HCT116 (cell line): Measurements from ENCODE around the gene TTC9B. TPM values are rescaled to one million over a fixed set of nuclear protein-coding genes. Genes with fewer than 3 reads are reported as not detected.
A peak's percentile ranks its signal among the peaks of the same experiment; 100 is the strongest.

Experiments
- ATAC-seq: fragments of 200-7000 bp; cut with Tn5 transposase; 2 replicates; pipeline ENCODE4 v1.9.1; 2020; ENCODE audit warnings: mild to moderate bottlenecking, moderate library complexity
- BruUV-seq: library from RNA; stranded (reverse); fragments of 400-500 nt; replicated peaks from 2 replicates; lab custom pipeline; 2021; lab: Mats Ljungman, UMichigan
- CTCF ChIA-PET: fragments of 300-600 bp; sonication (Branson Sonifier 250); formaldehyde crosslinking; loops from one replicate; lab custom pipeline; 2021; ENCODE audit warnings: antibody characterized with exemption; lab: Charles Lee
- POLR2A ChIA-PET: fragments of 300-600, 350-600 bp; sonication (Branson Sonifier 250); formaldehyde crosslinking; loops from one replicate; lab custom pipeline; 2021; ENCODE audit warnings: antibody characterized with exemption; lab: Charles Lee
- RAD21 ChIA-PET, 2 experiments: fragments of 300-600 bp; sonication (Branson Sonifier 250); formaldehyde crosslinking; loops; one replicate each; lab custom pipeline; 2023; ENCODE audit warnings: low total read pairs in 2 of 2; ENCODE audit not compliant: uncharacterized antibody in 2 of 2, unreplicated experiment in 2 of 2, low non-redundant PET in 1 of 2; lab: Charles Lee
- DNase-seq: peaks from one replicate; pipeline ENCODE4 v3.0.0-alpha.2; 2010; ENCODE audit warnings: low read depth, low spot score
- H2AFZ ChIP-seq: fragments of 200-600 bp; shearing (Covaris generic), sonication (generic); 2 replicates; pipeline ENCODE4 v1.6.1; 2017; ENCODE audit warnings: low read depth, mixed run types, mixed read lengths, antibody characterized with exemption, low read length; ENCODE audit not compliant: poor library complexity, severe bottlenecking
- H3K27ac ChIP-seq: 2 replicates; pipeline ENCODE4 v1.5.1; 2012; ENCODE audit warnings: low read depth, low read length
- H3K27me3 ChIP-seq: fragments of 200-600 bp; sonication (generic); 2 replicates; pipeline ENCODE4 v1.6.1; 2016; ENCODE audit warnings: mixed run types, low read length, mixed read lengths; ENCODE audit not compliant: insufficient read depth
- H3K36me3 ChIP-seq, 2 experiments: fragments of 200-500 bp in 1 of 2; fragments of 200-600 bp in 1 of 2; sonication (Bioruptor generic) in 1 of 2; sonication (generic) in 1 of 2; 2 replicates each; pipeline versions ENCODE4 v1.5.1 to v1.6.1; 2014 to 2016; ENCODE audit warnings: low read length in 2 of 2, inconsistent platforms in 1 of 2, mixed read lengths in 1 of 2, mixed run types in 1 of 2; ENCODE audit not compliant: insufficient read depth in 2 of 2, control insufficient read depth in 1 of 2
- H3K4me1 ChIP-seq, 2 experiments: fragments of 200-600 bp in 1 of 2; sonication (generic) in 1 of 2; 2 replicates each; pipeline versions ENCODE4 v1.5.1 to v1.6.1; 2012 to 2017; ENCODE audit warnings: low read length in 2 of 2, inconsistent platforms in 1 of 2, mild to moderate bottlenecking in 1 of 2, mixed read lengths in 1 of 2, mixed run types in 1 of 2, moderate library complexity in 1 of 2; ENCODE audit not compliant: insufficient read depth in 2 of 2, control insufficient read depth in 1 of 2
- H3K4me2 ChIP-seq: fragments of 200-600 bp; sonication (generic); 2 replicates; pipeline ENCODE4 v1.6.1; 2017; ENCODE audit warnings: mixed run types, low read length, mixed read lengths
- H3K4me3 ChIP-seq, 2 experiments: fragments of 200-600 bp in 1 of 2; sonication (generic) in 1 of 2; replicated peaks in 1 of 2; 2 replicates each; pipeline ENCODE4 v1.5.1; 2011 to 2016; ENCODE audit warnings: low read length in 2 of 2, control low read depth in 1 of 2, low read depth in 1 of 2, mild to moderate bottlenecking in 1 of 2, mixed read lengths in 1 of 2, mixed run types in 1 of 2
- H3K79me2 ChIP-seq: fragments of 200-600 bp; sonication (generic); 2 replicates; pipeline ENCODE4 v1.6.1; 2017; ENCODE audit warnings: mild to moderate bottlenecking, mixed run types, low read length, moderate library complexity, mixed read lengths; ENCODE audit not compliant: insufficient read depth
- H3K9ac ChIP-seq: fragments of 200-600 bp; sonication (generic); 2 replicates; pipeline ENCODE4 v1.6.1; 2016; ENCODE audit warnings: low read length, mixed read lengths
- H3K9me2 ChIP-seq: fragments of 200-600 bp; sonication (generic), shearing (Covaris generic); 2 replicates; pipeline ENCODE4 v1.6.1; 2017; ENCODE audit warnings: mixed run types, mild to moderate bottlenecking, moderate library complexity; ENCODE audit not compliant: insufficient read depth
- H3K9me3 ChIP-seq, 2 experiments: fragments of 200-500 bp in 1 of 2; fragments of 200-600 bp in 1 of 2; sonication (Bioruptor generic) in 1 of 2; sonication (generic) in 1 of 2; 2 replicates each; pipeline ENCODE4 v1.6.1; 2014 to 2017; ENCODE audit warnings: low read length in 2 of 2, mixed read lengths in 2 of 2, inconsistent platforms in 1 of 2, low read depth in 1 of 2, mild to moderate bottlenecking in 1 of 2, mixed run types in 1 of 2, moderate library complexity in 1 of 2; ENCODE audit not compliant: control insufficient read depth in 1 of 2, insufficient read depth in 1 of 2
- H4K20me1 ChIP-seq: fragments of 200-600 bp; sonication (generic), shearing (Covaris generic); 2 replicates; pipeline ENCODE4 v1.6.1; 2017; ENCODE audit warnings: mixed run types, mild to moderate bottlenecking, moderate library complexity; ENCODE audit not compliant: insufficient read depth
- CBX3 ChIP-seq: IDR thresholded peaks from 2 replicates; pipeline ENCODE4 v1.6.1; 2012; ENCODE audit warnings: low read depth
- JUND ChIP-seq: IDR thresholded peaks from 2 replicates; pipeline ENCODE4 v1.6.1; 2012
- POLR2A ChIP-seq: IDR thresholded peaks from 2 replicates; pipeline ENCODE4 v1.7.0; 2011; ENCODE audit warnings: borderline replicate concordance; ENCODE audit not compliant: insufficient read depth, insufficient read length; ENCODE audit errors: extremely low read depth
- POLR2AphosphoS5 ChIP-seq: IDR thresholded peaks from 2 replicates; pipeline ENCODE4 v1.6.1; 2011; ENCODE audit warnings: mild to moderate bottlenecking, low read depth, low read length, moderate library complexity
- SP1 ChIP-seq: IDR thresholded peaks from 2 replicates; pipeline ENCODE4 v1.6.1; 2012; ENCODE audit warnings: low read depth
- TCF7L2 ChIP-seq: IDR thresholded peaks from 2 replicates; pipeline ENCODE4 v1.7.0; 2011; ENCODE audit warnings: borderline replicate concordance, inconsistent platforms; ENCODE audit not compliant: insufficient read depth, insufficient read length; ENCODE audit errors: extremely low read depth
- YY1 ChIP-seq: IDR thresholded peaks from 2 replicates; pipeline ENCODE4 v1.6.1; 2011; ENCODE audit warnings: low read length, low read depth, moderate library complexity, mild to moderate bottlenecking; ENCODE audit not compliant: insufficient replicate concordance; ENCODE audit errors: extremely low read depth
- ZBTB33 ChIP-seq: IDR thresholded peaks from 2 replicates; pipeline ENCODE4 v1.6.1; 2011; ENCODE audit warnings: mild to moderate bottlenecking, low read length, moderate library complexity; ENCODE audit not compliant: insufficient replicate concordance; ENCODE audit errors: extremely low read depth
- ZNF274 ChIP-seq: fragments of 200-500 bp; sonication (Bioruptor generic); IDR thresholded peaks from 2 replicates; pipeline ENCODE4 v1.6.1; 2014; ENCODE audit warnings: mild to moderate bottlenecking, low read depth, low read length, inconsistent platforms
- intact Hi-C: fragments of 100-400 bp; cut with micrococcal nuclease; formaldehyde crosslinking; loops from 2 replicates; pipeline ENCODE4 v1.10.0; 2022
- total RNA-seq: library from RNA; stranded (reverse); gene quantifications from one replicate; pipeline ENCODE4 v1.2.1, GENCODE V29; 2021; ENCODE audit not compliant: unreplicated experiment

TTC9B gene
- total RNA-seq, 1 experiment from 2014 or later, result 1.7 TPM

GRCh38 chr19:40229484-40229883 is 11.3 kb upstream of the TTC9B start:
- POLR2A ChIA-PET, result no interaction called here
- DNase-seq, result no peak
- RAD21 ChIA-PET, result no interaction called here

GRCh38 chr19:40228863-40229262 is 10.7 kb upstream of the TTC9B start:
- H3K27ac ChIP-seq, result peak overlapping the region; percentile 55; the same call in 1 of the 2 replicates
- DNase-seq, result no peak

More at GRCh38 chr19:40229484-40229883, 11.3 kb upstream of the TTC9B start:
- no peak for TF ChIP-seq POLR2A
- TF ChIP-seq POLR2AphosphoS5, result peak; percentile 30; the same call in 1 of the 2 replicates
- 0 out of 2 replicates have a peak, but pooled peaks have one; percentile 32 for TF ChIP-seq CBX3
- peak; percentile 31 for TF ChIP-seq JUND
- TF ChIP-seq SP1, result peak; percentile 45
- Histone ChIP-seq H3K79me2 (peaks cover 14% of the 10 kb centered on the region; the same call in 1 of the 2 replicates), H3K36me3 (no peaks in the 10 kb centered on the region), H3K9me2 (no peaks in the 10 kb centered on the region), H4K20me1 (no peaks in the 10 kb centered on the region), H3K27me3 (no peaks in the 10 kb centered on the region), H3K27ac (peak overlapping the region; percentile 55), H3K9ac (no peak overlapping the region; the same call in 1 of the 2 replicates), H3K4me2 (peak overlapping the region; percentile 20), H3K4me1 (peaks cover 40 to 72% of the 10 kb centered on the region in 2 experiments), H3K4me3 (no peak overlapping the region), H3K9me3 (no peaks in the 10 kb centered on the region), H2AFZ (no peak overlapping the region)
- CTCF ChIA-PET, result no interaction called here
- intact Hi-C loops, result no loop called here
- no TSS peak for BruUV-seq
- ATAC-seq, result no peak

More at GRCh38 chr19:40228863-40229262, 10.7 kb upstream of the TTC9B start:
- H3K4me1 ChIP-seq, result peaks cover 43 to 78% of the 10 kb centered on the region in 2 experiments
- RAD21 ChIA-PET, result no interaction called here
- no peaks in the 10 kb centered on the region for H4K20me1 ChIP-seq
- no peak overlapping the region for H3K4me3 ChIP-seq
- no peaks in the 10 kb centered on the region for H3K36me3 ChIP-seq
- H3K27me3 ChIP-seq, result no peaks in the 10 kb centered on the region
- no peaks in the 10 kb centered on the region for H3K9me2 ChIP-seq
- H3K9me3 ChIP-seq, result no peaks in the 10 kb centered on the region
- BruUV-seq, result no TSS peak
- no peak for TF ChIP-seq ZNF274
- TF ChIP-seq ZBTB33, result no peak
- no peak for TF ChIP-seq TCF7L2
- no peak for TF ChIP-seq YY1
- no peak for TF ChIP-seq POLR2AphosphoS5
- H3K4me2 ChIP-seq, result peak overlapping the region; percentile 20
- ATAC-seq, result no peak
- H2AFZ ChIP-seq, result no peak overlapping the region
- peaks cover 14% of the 10 kb centered on the region; the same call in 1 of the 2 replicates for H3K79me2 ChIP-seq
- intact Hi-C loops, result no loop called here
- no peak overlapping the region for H3K9ac ChIP-seq
- CTCF ChIA-PET, result no interaction called here
- POLR2A ChIA-PET, result no interaction called here
